Mesendoderm (in vitro differentiated cells): Measurements from ENCODE around the gene STIP1.

Source experiments
- DNase-seq: peaks from one replicate; pipeline ENCODE4 v3.0.0; 2013
- H2AK5ac ChIP-seq: 2 replicates; pipeline ENCODE4 v1.6.1; 2013; ENCODE audit warnings: low read length, inconsistent platforms
- H2BK120ac ChIP-seq: 2 replicates; pipeline ENCODE4 v1.6.1; 2013; ENCODE audit warnings: low read depth, mild to moderate bottlenecking, low read length, moderate library complexity, mixed read lengths
- H2BK15ac ChIP-seq: replicated peaks from 2 replicates; pipeline ENCODE4 v1.6.1; 2013; ENCODE audit warnings: low read depth, mild to moderate bottlenecking, moderate library complexity
- H2BK5ac ChIP-seq: 2 replicates; pipeline ENCODE4 v1.6.1; 2013; ENCODE audit warnings: low read length, inconsistent platforms
- H3K18ac ChIP-seq: 2 replicates; pipeline ENCODE4 v1.6.1; 2013; ENCODE audit warnings: mild to moderate bottlenecking, low read length, mixed read lengths
- H3K23ac ChIP-seq: one replicate; pipeline ENCODE4 v1.6.1; 2013; ENCODE audit warnings: low read length
- H3K27ac ChIP-seq: 2 replicates; pipeline ENCODE4 v1.5.1; 2013; ENCODE audit warnings: low read depth, mild to moderate bottlenecking, inconsistent platforms, low read length, moderate library complexity
- H3K27me3 ChIP-seq: 2 replicates; pipeline ENCODE4 v1.6.1; 2013; ENCODE audit warnings: low read length, control low read depth, mild to moderate bottlenecking, inconsistent platforms; ENCODE audit not compliant: insufficient read depth, poor library complexity
- H3K36me3 ChIP-seq: 2 replicates; pipeline ENCODE4 v1.6.1; 2013; ENCODE audit warnings: low read length, inconsistent platforms; ENCODE audit not compliant: control insufficient read depth, insufficient read depth
- H3K4ac ChIP-seq: one replicate; pipeline ENCODE4 v1.6.1; 2013; ENCODE audit warnings: low read depth, mild to moderate bottlenecking, low read length, moderate library complexity
- H3K4me1 ChIP-seq: 2 replicates; pipeline ENCODE4 v1.6.1; 2013; ENCODE audit warnings: low read depth, low read length, inconsistent platforms; ENCODE audit not compliant: control insufficient read depth
- H3K4me2 ChIP-seq: 2 replicates; pipeline ENCODE4 v1.6.1; 2013; ENCODE audit warnings: low read length
- H3K4me3 ChIP-seq: 2 replicates; pipeline ENCODE4 v1.5.1; 2013; ENCODE audit warnings: mild to moderate bottlenecking, low read length
- H3K56ac ChIP-seq: one replicate; pipeline ENCODE4 v1.6.1; 2013; ENCODE audit warnings: low read length
- H3K79me1 ChIP-seq: 2 replicates; pipeline ENCODE4 v1.6.1; 2013; ENCODE audit warnings: low read length, inconsistent platforms
- H3K79me2 ChIP-seq: 2 replicates; pipeline ENCODE4 v1.6.1; 2013; ENCODE audit warnings: mild to moderate bottlenecking, low read length; ENCODE audit not compliant: control insufficient read depth, insufficient read depth
- H3K9ac ChIP-seq: 2 replicates; pipeline ENCODE4 v1.6.1; 2013; ENCODE audit warnings: low read length, inconsistent platforms
- H4K5ac ChIP-seq: one replicate; pipeline ENCODE4 v1.6.1; 2013; ENCODE audit warnings: low read length
- H4K8ac ChIP-seq: one replicate; pipeline ENCODE4 v1.6.1; 2013; ENCODE audit warnings: low read depth, mild to moderate bottlenecking, control low read depth, low read length, moderate library complexity
- whole genome bisulfite sequencing: extraction: QIAGEN DNeasy Blood & Tissue Kit; methylation state at CpG from one replicate; pipeline ENCODE4 v1.1.7; 2013; ENCODE audit warnings: low lambda C conversion rate, missing lambda C conversion rate; ENCODE audit not compliant: insufficient coverage; ENCODE audit errors: extremely low coverage; 5-methylcytosine and 5-hydroxymethylcytosine counted together

Gene STIP1

GRCh38 chr11:64219755-64220154, 33.8 kb downstream of the STIP1 start:
- Histone ChIP-seq H2AK5ac (no peak overlapping the region), H3K23ac (no peak overlapping the region), H3K27ac (no peak overlapping the region), H2BK120ac (no peak overlapping the region), H3K79me2 (no peaks in the 10 kb centered on the region), H4K5ac (no peak overlapping the region), H3K4ac (no peak overlapping the region), H3K4me1 (no peaks in the 10 kb centered on the region), H3K56ac (no peak overlapping the region), H4K8ac (no peak overlapping the region), H3K9ac (no peak overlapping the region), H3K36me3 (no peaks in the 10 kb centered on the region), H2BK15ac (no peak overlapping the region), H2BK5ac (no peak overlapping the region), H3K4me3 (no peak overlapping the region), H3K4me2 (no peak overlapping the region), H3K18ac (no peak overlapping the region), H3K27me3 (no peaks in the 10 kb centered on the region), H3K79me1 (no peaks in the 10 kb centered on the region)
- no peak for DNase-seq
- no CpG with 5 or more reads among the region's 10 CpGs for WGBS

- Histone ChIP-seq H3K79me1 (no peaks in the 10 kb centered on the region), H3K36me3 (no peaks in the 10 kb centered on the region), H3K79me2 (no peaks in the 10 kb centered on the region), H3K27ac (no peak overlapping the region), H2AK5ac (no peak overlapping the region), H2BK15ac (no peak overlapping the region), H3K4me2 (no peak overlapping the region), H3K4ac (no peak overlapping the region), H3K56ac (no peak overlapping the region), H3K27me3 (no peaks in the 10 kb centered on the region), H3K23ac (no peak overlapping the region), H3K4me1 (no peaks in the 10 kb centered on the region), H2BK120ac (no peak overlapping the region), H4K8ac (no peak overlapping the region), H3K9ac (no peak overlapping the region), H2BK5ac (no peak overlapping the region), H3K4me3 (no peak overlapping the region), H4K5ac (no peak overlapping the region), H3K18ac (no peak overlapping the region)
- no CpG with 5 or more reads among the region's 17 CpGs for WGBS
- DNase-seq = no peak
Measured at GRCh38 chr11:64220271-64220670, 34.3 kb downstream of the STIP1 start.

GRCh38 chr11:64220798-64221197, 34.8 kb downstream of the STIP1 start:
- Histone ChIP-seq H2BK15ac (no peak overlapping the region), H4K8ac (no peak overlapping the region), H2BK5ac (no peak overlapping the region), H3K36me3 (no peaks in the 10 kb centered on the region), H3K56ac (no peak overlapping the region), H3K4me1 (no peaks in the 10 kb centered on the region), H4K5ac (no peak overlapping the region), H3K27me3 (no peaks in the 10 kb centered on the region), H3K79me2 (no peaks in the 10 kb centered on the region), H3K79me1 (no peaks in the 10 kb centered on the region), H2BK120ac (no peak overlapping the region), H2AK5ac (no peak overlapping the region), H3K18ac (no peak overlapping the region), H3K4me3 (no peak overlapping the region), H3K4ac (no peak overlapping the region), H3K23ac (no peak overlapping the region), H3K4me2 (no peak overlapping the region), H3K9ac (no peak overlapping the region), H3K27ac (no peak overlapping the region)
- no CpG with 5 or more reads among the region's 14 CpGs for WGBS
- no peak for DNase-seq

GRCh38 chr11:64222651-64223000, 36.7 kb downstream of the STIP1 start:
- Histone ChIP-seq H4K8ac (no peak overlapping the region), H3K27me3 (no peaks in the 10 kb centered on the region), H3K4me3 (no peak overlapping the region), H3K4ac (no peak overlapping the region), H3K79me2 (no peaks in the 10 kb centered on the region), H3K9ac (no peak overlapping the region), H3K18ac (no peak overlapping the region), H2AK5ac (no peak overlapping the region), H3K4me2 (no peak overlapping the region), H3K36me3 (no peaks in the 10 kb centered on the region), H2BK5ac (no peak overlapping the region), H3K79me1 (peaks cover 4% of the 10 kb centered on the region), H3K23ac (no peak overlapping the region), H3K27ac (no peak overlapping the region), H3K4me1 (peaks cover 2% of the 10 kb centered on the region), H2BK15ac (no peak overlapping the region), H4K5ac (no peak overlapping the region), H2BK120ac (no peak overlapping the region), H3K56ac (no peak overlapping the region)
- no peak for DNase-seq
- no CpG with 5 or more reads among the region's 9 CpGs for WGBS

- Histone ChIP-seq H4K8ac (no peak overlapping the region), H3K23ac (no peak overlapping the region), H3K79me2 (no peaks in the 10 kb centered on the region), H2BK15ac (no peak overlapping the region), H3K9ac (no peak overlapping the region), H3K4ac (no peak overlapping the region), H3K36me3 (no peaks in the 10 kb centered on the region), H3K27me3 (no peaks in the 10 kb centered on the region), H2AK5ac (no peak overlapping the region), H3K56ac (no peak overlapping the region), H3K4me2 (no peak overlapping the region), H3K18ac (no peak overlapping the region), H3K4me1 (peaks cover 2% of the 10 kb centered on the region), H4K5ac (no peak overlapping the region), H3K4me3 (no peak overlapping the region), H2BK120ac (no peak overlapping the region), H3K27ac (no peak overlapping the region), H2BK5ac (no peak overlapping the region), H3K79me1 (peaks cover 4% of the 10 kb centered on the region)
- DNase-seq = no peak
- no CpG with 5 or more reads among the region's 24 CpGs for WGBS
Measured at GRCh38 chr11:64223001-64223651, 37.2 kb downstream of the STIP1 start.
